GM12875 (cell line): ENCODE data around the gene APOA4.

Source experiments
- H3K4me3 ChIP-seq: one replicate; pipeline ENCODE4 v1.5.1; 2011; ENCODE audit warnings: low read depth, low read length, control low read depth
- CTCF ChIP-seq: IDR thresholded peaks from 2 replicates; pipeline ENCODE4 v1.5.1; 2011; ENCODE audit warnings: low read depth, mild to moderate bottlenecking, control low read depth, inconsistent platforms, low read length, moderate library complexity, borderline replicate concordance; ENCODE audit not compliant: insufficient read depth

APOA4 gene

DNA sequence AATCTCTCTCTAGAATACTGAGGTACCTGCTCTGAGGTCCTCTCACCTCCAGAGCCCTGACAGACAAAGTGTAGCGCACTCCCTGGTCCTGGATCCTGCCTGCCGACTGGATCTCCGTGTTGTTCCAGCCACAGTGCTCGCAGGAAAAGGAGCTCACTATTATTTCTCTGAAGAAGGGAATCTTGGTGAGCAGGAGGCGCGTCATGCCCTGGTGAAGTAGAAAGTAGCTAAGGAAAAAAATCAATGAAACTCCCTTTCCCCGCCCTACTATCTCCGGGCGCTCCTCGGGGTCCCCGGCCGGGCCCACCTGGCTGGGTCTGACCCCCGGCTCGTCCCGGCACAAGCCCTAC, 35.7 kb downstream of the APOA4 start:
- H3K4me3 ChIP-seq: peak overlapping the region; percentile 85
- no peak for TF ChIP-seq CTCF

- peak overlapping the region; percentile 85 for H3K4me3 ChIP-seq
- TF ChIP-seq CTCF: no peak
These were observed 36.1 kb downstream of the APOA4 start for GRCh38 chr11:116786966-116787365.

DNA sequence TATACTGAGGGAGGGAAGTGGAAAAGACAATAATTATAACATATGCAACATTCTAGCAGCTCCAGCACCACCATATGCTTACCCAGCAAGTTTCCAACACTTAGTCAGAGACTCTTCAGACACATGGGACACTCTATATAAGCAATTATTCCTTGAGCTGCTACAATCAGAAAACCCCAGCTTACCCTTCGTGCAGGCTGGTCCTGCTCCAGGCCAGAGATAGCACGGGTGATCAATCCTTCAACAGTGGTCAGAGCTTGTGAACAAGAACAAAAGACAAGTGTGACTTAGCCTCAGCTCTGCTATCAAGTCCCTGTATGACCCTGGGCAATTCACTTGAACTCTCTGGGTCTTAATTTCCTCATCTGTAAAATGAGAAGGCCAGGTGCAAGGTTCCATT, 36.8 kb downstream of the APOA4 start:
- H3K4me3 ChIP-seq: no peak overlapping the region
- no peak for TF ChIP-seq CTCF

- no peak for TF ChIP-seq CTCF
- H3K4me3 ChIP-seq: no peak overlapping the region
These were observed 40.4 kb downstream of the APOA4 start for GRCh38 chr11:116782728-116783127.

DNA sequence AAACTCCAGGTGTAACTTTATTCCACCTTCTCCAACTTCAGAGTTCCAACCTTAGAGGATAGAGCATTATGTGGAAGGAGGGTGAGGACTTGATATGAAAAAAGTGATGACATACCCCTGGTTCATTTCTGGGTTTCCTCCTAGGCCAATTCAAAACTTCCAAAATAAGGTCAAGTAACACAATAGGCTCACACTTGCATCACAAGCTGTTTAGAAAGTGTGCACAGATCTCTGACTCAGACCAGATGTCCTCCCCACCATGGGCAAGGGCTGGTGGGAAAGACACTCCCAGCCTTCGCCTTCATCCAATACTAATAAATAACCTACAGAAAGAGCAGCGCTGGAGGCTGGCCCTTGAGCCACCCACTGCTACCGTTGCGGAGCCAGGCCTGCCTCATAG, 44.5 kb downstream of the APOA4 start:
- TF ChIP-seq CTCF: no peak
- H3K4me3 ChIP-seq: no peak overlapping the region

GRCh38 chr11:116777056-116777455, 46.0 kb downstream of the APOA4 start:
- TF ChIP-seq CTCF: no peak

DNA sequence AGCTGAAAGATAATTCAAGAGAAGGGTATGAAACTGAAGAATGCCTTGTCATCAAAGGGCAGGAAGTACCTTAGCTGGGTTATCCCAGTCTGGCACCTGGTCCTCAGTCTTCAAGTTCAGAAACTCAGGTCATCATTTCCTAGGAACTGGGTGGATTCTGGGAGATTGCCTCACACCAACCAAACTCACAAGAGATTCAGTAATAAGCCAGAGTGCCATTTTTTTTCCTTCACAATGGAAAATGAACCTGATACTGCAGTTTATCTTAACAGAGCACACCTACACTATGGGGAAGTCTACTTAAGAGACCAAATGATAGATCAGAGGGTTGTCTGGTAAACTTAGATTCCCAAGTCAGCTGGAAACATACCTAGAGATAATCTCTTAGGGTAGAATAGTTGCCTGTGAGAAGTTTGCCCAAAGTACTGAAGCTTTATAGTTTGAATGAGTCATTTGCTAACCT, 46.6 kb downstream of the APOA4 start:
- TF ChIP-seq CTCF: no peak
- H3K4me3 ChIP-seq: no peak overlapping the region

More at GRCh38 chr11:116777056-116777455, 46.0 kb downstream of the APOA4 start:
- H3K4me3 ChIP-seq: no peak overlapping the region
